Endothelial cell of umbilical vein (primary cell): ENCODE data around the gene BPIFA3.

Source experiments
- CTCF ChIP-seq, 2 donors: IDR thresholded peaks; 1 replicate in 1 of 2; 2 replicates in 1 of 2; pipeline ENCODE4 v1.5.1; 2011; ENCODE audit warnings: low read length in 2 of 2, mild to moderate bottlenecking in 2 of 2, moderate library complexity in 2 of 2, control low read depth in 1 of 2, inconsistent platforms in 1 of 2, low read depth in 1 of 2; ENCODE audit not compliant: insufficient read depth in 1 of 2; ENCODE audit errors: extremely low read depth in 1 of 2
- POLR2A ChIP-seq: IDR thresholded peaks from 2 replicates; pipeline ENCODE4 v1.6.1; 2012; ENCODE audit warnings: low read depth, mild to moderate bottlenecking, control low read depth, low read length

DNA sequence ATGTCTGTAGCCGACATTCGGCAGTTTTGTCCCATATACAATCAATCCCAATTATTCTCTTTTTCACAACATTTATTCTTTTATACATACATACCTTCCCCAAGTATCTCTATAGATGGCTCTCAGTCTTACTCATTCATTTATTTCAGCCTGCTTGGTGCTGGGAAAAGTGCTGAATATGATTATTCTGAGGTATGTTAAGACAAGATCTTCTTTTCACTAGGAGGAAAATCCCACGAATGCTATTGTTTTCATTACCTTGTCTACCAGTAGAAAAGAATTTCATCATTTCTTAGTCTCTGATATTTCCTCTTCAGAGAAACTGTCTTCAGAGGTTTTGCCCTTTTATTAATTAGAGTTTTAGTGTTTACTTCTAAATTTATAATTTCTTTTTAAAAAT lies 13.7 kb upstream of the BPIFA3 start:
- no peak for TF ChIP-seq POLR2A
- no peak for TF ChIP-seq CTCF (IDR thresholded peaks at IDR 0.05; ENCODE audit: extremely low read depth in 1 of 2, insufficient read depth in 1 of 2, low read depth in 1 of 2, low read length in 2 of 2)
